ENCODE data around the gene RSPO1. TPM values are rescaled to one million over a fixed set of nuclear protein-coding genes. Genes with fewer than 3 reads are reported as not detected.
"Not testable (repeated sequence)": the region's sequence is repeated elsewhere in the genome, so short reads cannot be mapped to it uniquely, and the experiment has no call there.

Gene RSPO1
- polyA plus RNA-seq (ENCODE audit: insufficient read length), result 0.06 TPM

GRCh38 chr1:37634244-37634991 is at the start of gene RSPO1:
Gene RSPO1 (minus strand): TSS chr1:37634892. CDS start chr1:37629661, 5,231 bp downstream.
- no peak for DNase-seq (ENCODE audit: low read depth)

GRCh38 chr1:37684182-37684581 is 49.5 kb upstream of the RSPO1 start:
- DNase-seq (ENCODE audit: low read depth), result not testable (repeated sequence)

- DNase-seq (ENCODE audit: low read depth), result peak; percentile 32
These were observed 47.8 kb upstream of the RSPO1 start for GRCh38 chr1:37682334-37682987.

GRCh38 chr1:37680933-37681332 is 46.2 kb upstream of the RSPO1 start:
- DNase-seq (ENCODE audit: low read depth), result no peak

- DNase-seq (ENCODE audit: low read depth), result no peak
These were observed 43.1 kb upstream of the RSPO1 start for GRCh38 chr1:37677808-37678207.

- DNase-seq (ENCODE audit: low read depth), result no peak
These were observed 42.4 kb upstream of the RSPO1 start for GRCh38 chr1:37677143-37677439.

- peak; percentile 22 for DNase-seq (ENCODE audit: low read depth)
These were observed 41.8 kb upstream of the RSPO1 start for GRCh38 chr1:37676281-37677142.

- no peak for DNase-seq (ENCODE audit: low read depth)
These were observed 39.2 kb upstream of the RSPO1 start for GRCh38 chr1:37673920-37674319.

GRCh38 chr1:37672136-37672870 is 37.6 kb upstream of the RSPO1 start:
- no peak for DNase-seq (ENCODE audit: low read depth)

- no peak for DNase-seq (ENCODE audit: low read depth)
These were observed 36.6 kb upstream of the RSPO1 start for GRCh38 chr1:37671261-37671660.

- no peak for DNase-seq (ENCODE audit: low read depth)
These were observed 35.4 kb upstream of the RSPO1 start for GRCh38 chr1:37670133-37670532.

- peak; percentile 16 for DNase-seq (ENCODE audit: low read depth)
These were observed 32.5 kb upstream of the RSPO1 start for GRCh38 chr1:37667023-37667671.

GRCh38 chr1:37666241-37666867 is 31.7 kb upstream of the RSPO1 start:
- no peak for DNase-seq (ENCODE audit: low read depth)

- DNase-seq (ENCODE audit: low read depth), result no peak
These were observed 28.8 kb upstream of the RSPO1 start for GRCh38 chr1:37663426-37664000.

- no peak for DNase-seq (ENCODE audit: low read depth)
These were observed 27.5 kb upstream of the RSPO1 start for GRCh38 chr1:37662031-37662755.

GRCh38 chr1:37661401-37661800 is 26.7 kb upstream of the RSPO1 start:
- DNase-seq (ENCODE audit: low read depth), result no peak

- no peak for DNase-seq (ENCODE audit: low read depth)
These were observed 26.0 kb upstream of the RSPO1 start for GRCh38 chr1:37660664-37661063.

- DNase-seq (ENCODE audit: low read depth), result no peak
These were observed 23.8 kb upstream of the RSPO1 start for GRCh38 chr1:37658486-37658885.

- DNase-seq (ENCODE audit: low read depth), result no peak
These were observed 23.1 kb upstream of the RSPO1 start for GRCh38 chr1:37657620-37658412.

Measured in forelimb muscle (tissue), 1 donor.